K562 (cell line): ENCODE data around the gene ZNF200. TPM values are rescaled to one million over a fixed set of nuclear protein-coding genes. Genes with fewer than 3 reads are reported as not detected.

Source experiments
- CHD2 ChIP-seq: IDR thresholded peaks from 2 replicates; pipeline ENCODE4 v1.6.1; 2011; ENCODE audit warnings: low read depth, low read length
- CHD7 ChIP-seq: fragments of 200-600 bp; sonication (generic); IDR thresholded peaks from one replicate; pipeline ENCODE4 v1.6.1; 2012; ENCODE audit warnings: mild to moderate bottlenecking, low read depth, low read length, inconsistent platforms
- PHB ChIP-seq: fragments of 250-450 bp; sonication (Bioruptor Pico); IDR thresholded peaks from 2 replicates; pipeline ENCODE4 v1.5.0; 2021
- ZNF764 ChIP-seq: fragments of 250-450 bp; sonication (Bioruptor Pico); IDR thresholded peaks from 2 replicates; pipeline ENCODE4 v1.4.0; 2020; ENCODE audit warnings: low read depth, mild to moderate bottlenecking, moderate library complexity
- polyA plus RNA-seq, 8 experiments: library from polyadenylated mRNA; depleted of rRNA in 4 of 8; stranded (reverse) in 5 of 8; unstranded in 3 of 8; fragments of >200 nt; fragmentation: Nextera tagmentation in 2 of 8; fragmentation: Illumina TruSeq in 1 of 8; extraction: Ambion mirVana in 2 of 8; extraction: Trizol in 1 of 8; gene quantifications; 2 replicates each; pipeline versions ENCODE4 v1.2.1 to v1.2.3, GENCODE V29; 2011 to 2014; ENCODE audit warnings: inconsistent platforms in 1 of 8, missing spikeins in 1 of 8
- total RNA-seq, 7 experiments: library from RNA; depleted of rRNA in 6 of 7; stranded (reverse); fragments of >200 nt in 6 of 7; fragmentation: Illumina TruSeq in 2 of 7; extraction: Trizol in 2 of 7; gene quantifications; 2 replicates each; pipeline versions ENCODE4 v1.2.1 to v1.2.3, GENCODE V29; 2011 to 2021; ENCODE audit warnings: low replicate concordance in 1 of 7
- TF ChIP-seq, protein P1 (sequence below), 2 experiments: fragments of 450-650 bp in 1 of 2; sonication (generic) in 1 of 2; formaldehyde crosslinking in 1 of 2; IDR thresholded peaks; 2 replicates each; pipeline versions ENCODE4 v1.7.1 to v1.9.0; 2016 to 2022; ENCODE audit warnings: inconsistent platforms in 1 of 2, mild to moderate bottlenecking in 1 of 2, missing genetic modification reagents in 1 of 2

Gene ZNF200
- total and polyA plus RNA-seq, 9 of the 15 experiments (the other 6 are each of a cell fraction or from before 2014, with no cell fraction given) = 4.8 to 14.5 (median 9.2) TPM

DNA sequence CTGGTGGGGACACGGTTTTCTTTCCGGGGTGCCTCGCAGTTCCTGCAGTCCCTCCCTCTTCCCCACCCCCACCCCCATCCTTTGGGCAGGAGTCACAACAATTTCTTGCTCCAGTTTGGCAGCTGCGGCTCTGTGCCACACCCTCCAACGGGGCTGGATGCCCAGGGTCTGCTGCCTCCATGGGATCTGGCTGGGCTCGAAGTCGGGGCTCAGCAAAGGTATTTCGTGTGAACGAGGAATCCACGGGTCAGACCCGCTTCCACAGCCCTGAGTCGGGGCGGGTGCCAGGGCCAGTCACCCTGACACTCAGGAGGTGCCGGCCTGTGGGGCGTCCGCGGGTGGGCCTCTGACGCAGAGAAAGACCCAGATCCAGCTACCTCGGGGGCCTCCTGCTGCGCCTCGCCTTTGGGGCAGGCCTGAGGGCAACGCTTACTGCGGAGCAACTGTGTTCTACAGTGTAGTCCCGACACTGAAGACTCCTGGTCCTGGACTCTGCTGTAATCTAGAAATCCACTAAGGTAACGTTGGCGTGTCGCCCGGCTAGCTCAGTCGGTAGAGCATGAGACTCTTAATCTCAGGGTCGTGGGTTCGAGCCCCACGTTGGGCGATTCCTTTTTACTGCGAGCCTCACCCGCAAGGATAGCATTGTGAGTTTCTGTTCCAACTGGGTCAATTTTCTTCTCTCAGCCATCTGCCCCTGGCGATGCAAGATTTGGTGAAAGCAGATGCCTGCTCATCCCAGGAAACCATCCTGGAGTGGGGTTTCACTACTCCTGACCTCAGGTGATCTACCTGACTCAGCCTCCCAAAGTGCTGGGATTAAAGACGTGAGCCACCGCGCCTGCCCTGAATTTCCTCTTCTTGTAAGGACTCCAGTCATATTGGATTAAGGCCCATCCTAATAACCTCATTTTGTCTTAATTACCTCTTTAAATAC, 59.5 kb downstream of the ZNF200 start (continued):
- TF ChIP-seq, protein P1, sequence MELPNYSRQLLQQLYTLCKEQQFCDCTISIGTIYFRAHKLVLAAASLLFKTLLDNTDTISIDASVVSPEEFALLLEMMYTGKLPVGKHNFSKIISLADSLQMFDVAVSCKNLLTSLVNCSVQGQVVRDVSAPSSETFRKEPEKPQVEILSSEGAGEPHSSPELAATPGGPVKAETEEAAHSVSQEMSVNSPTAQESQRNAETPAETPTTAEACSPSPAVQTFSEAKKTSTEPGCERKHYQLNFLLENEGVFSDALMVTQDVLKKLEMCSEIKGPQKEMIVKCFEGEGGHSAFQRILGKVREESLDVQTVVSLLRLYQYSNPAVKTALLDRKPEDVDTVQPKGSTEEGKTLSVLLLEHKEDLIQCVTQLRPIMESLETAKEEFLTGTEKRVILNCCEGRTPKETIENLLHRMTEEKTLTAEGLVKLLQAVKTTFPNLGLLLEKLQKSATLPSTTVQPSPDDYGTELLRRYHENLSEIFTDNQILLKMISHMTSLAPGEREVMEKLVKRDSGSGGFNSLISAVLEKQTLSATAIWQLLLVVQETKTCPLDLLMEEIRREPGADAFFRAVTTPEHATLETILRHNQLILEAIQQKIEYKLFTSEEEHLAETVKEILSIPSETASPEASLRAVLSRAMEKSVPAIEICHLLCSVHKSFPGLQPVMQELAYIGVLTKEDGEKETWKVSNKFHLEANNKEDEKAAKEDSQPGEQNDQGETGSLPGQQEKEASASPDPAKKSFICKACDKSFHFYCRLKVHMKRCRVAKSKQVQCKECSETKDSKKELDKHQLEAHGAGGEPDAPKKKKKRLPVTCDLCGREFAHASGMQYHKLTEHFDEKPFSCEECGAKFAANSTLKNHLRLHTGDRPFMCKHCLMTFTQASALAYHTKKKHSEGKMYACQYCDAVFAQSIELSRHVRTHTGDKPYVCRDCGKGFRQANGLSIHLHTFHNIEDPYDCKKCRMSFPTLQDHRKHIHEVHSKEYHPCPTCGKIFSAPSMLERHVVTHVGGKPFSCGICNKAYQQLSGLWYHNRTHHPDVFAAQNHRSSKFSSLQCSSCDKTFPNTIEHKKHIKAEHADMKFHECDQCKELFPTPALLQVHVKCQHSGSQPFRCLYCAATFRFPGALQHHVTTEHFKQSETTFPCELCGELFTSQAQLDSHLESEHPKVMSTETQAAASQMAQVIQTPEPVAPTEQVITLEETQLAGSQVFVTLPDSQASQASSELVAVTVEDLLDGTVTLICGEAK (IDR thresholded peaks at IDR 0.05) = peak; percentile 77
- TF ChIP-seq, protein P1 (CRISPR knock-in tag; IDR thresholded peaks at IDR 0.05) = no peak
- TF ChIP-seq PHB (CRISPR knock-in tag) (no peak), CHD7 (no peak), CHD2 (peak; percentile 39; the same call in 1 of the 2 replicates), ZNF764 (CRISPR knock-in tag) (0 out of 2 replicates have a peak, but pooled peaks have one; percentile 18)
